ENCODE measurements around the gene KSR1.

DNA sequence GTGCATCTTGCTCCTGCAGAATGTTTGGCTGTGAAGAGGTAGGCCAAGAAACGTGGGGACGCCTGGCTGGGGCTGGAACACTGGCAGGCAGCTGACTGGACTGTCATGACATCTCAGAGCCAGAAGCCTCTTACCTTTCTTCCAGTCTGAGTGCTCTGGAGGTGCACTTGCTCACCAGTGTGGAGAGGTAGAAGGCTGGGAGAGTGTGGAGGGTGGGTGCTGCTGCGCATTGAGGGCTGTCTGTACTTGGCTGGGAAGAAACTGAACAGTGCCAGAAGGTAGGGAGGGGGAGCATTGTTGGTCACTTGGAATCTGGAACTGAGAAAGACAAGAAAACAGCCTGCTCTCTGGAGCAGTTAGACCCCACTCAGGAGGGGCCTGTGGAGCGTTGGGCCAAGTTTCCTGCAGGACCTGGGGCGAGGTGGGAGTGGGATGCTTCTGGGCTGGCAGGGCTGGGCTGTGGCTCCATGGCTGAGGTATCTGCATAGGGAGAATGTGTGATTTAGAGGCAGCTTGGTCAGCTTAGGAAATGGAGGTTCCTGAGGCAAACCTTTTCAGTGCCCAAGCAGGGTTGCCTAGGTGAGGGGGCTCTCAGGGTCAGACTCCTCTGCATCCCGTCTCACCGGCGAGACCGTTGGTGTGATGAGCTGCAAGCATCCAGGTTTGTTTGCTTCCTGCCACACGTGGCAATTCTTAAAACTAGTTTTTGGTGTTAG lies 55.1 kb downstream of the KSR1 start:
- TF ChIP-seq, protein P1, sequence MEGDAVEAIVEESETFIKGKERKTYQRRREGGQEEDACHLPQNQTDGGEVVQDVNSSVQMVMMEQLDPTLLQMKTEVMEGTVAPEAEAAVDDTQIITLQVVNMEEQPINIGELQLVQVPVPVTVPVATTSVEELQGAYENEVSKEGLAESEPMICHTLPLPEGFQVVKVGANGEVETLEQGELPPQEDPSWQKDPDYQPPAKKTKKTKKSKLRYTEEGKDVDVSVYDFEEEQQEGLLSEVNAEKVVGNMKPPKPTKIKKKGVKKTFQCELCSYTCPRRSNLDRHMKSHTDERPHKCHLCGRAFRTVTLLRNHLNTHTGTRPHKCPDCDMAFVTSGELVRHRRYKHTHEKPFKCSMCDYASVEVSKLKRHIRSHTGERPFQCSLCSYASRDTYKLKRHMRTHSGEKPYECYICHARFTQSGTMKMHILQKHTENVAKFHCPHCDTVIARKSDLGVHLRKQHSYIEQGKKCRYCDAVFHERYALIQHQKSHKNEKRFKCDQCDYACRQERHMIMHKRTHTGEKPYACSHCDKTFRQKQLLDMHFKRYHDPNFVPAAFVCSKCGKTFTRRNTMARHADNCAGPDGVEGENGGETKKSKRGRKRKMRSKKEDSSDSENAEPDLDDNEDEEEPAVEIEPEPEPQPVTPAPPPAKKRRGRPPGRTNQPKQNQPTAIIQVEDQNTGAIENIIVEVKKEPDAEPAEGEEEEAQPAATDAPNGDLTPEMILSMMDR (IDR thresholded peaks at IDR 0.05), result no peak
- TF ChIP-seq FOXM1 (IDR thresholded peaks at IDR 0.05; ENCODE audit: low read depth) (no peak), TAF1 (IDR thresholded peaks at IDR 0.05; ENCODE audit: borderline replicate concordance, low read depth, low read length) (no peak), CHD2 (IDR thresholded peaks at IDR 0.05; ENCODE audit: low read length, partially characterized antibody) (no peak), SIN3A (IDR thresholded peaks at IDR 0.05; ENCODE audit: borderline replicate concordance, low read depth, low read length) (no peak), FOXJ3 (CRISPR knock-in tag; IDR thresholded peaks at IDR 0.05) (no peak), RAD21 (IDR thresholded peaks at IDR 0.05; ENCODE audit: low read length) (no peak)
- TF ChIP-seq, protein P2, sequence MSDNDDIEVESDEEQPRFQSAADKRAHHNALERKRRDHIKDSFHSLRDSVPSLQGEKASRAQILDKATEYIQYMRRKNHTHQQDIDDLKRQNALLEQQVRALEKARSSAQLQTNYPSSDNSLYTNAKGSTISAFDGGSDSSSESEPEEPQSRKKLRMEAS (IDR thresholded peaks at IDR 0.05; ENCODE audit: low read depth), result no peak
- TF ChIP-seq, protein P3, sequence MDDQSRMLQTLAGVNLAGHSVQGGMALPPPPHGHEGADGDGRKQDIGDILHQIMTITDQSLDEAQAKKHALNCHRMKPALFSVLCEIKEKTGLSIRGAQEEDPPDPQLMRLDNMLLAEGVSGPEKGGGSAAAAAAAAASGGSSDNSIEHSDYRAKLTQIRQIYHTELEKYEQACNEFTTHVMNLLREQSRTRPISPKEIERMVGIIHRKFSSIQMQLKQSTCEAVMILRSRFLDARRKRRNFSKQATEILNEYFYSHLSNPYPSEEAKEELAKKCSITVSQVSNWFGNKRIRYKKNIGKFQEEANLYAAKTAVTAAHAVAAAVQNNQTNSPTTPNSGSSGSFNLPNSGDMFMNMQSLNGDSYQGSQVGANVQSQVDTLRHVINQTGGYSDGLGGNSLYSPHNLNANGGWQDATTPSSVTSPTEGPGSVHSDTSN (IDR thresholded peaks at IDR 0.05), result no peak
